ENCODE results near the gene CCDC127.
"Not testable (repeated sequence)": the region's sequence is repeated elsewhere in the genome, so short reads cannot be mapped to it uniquely, and the experiment has no call there.

Gene CCDC127

DNA sequence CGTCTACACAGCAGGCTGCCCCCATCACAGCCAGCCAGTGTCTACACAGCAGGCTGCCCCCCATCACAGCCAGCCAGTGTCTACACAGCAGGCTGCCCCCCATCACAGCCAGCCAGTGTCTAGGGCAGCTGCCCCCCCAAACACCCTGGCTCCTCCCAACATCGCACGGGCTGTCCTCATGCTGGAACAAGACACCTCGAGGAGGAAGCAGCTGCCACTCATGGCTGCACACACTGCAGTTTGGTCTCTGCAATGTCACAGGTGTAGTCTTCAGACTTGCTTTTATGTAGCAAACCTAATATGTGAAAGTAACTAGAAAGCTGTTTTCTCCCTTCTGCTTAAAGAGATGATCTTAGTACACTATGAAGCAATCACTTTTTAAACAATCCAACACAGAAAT lies 17.0 kb downstream of the CCDC127 start:
- no peak for DNase-seq

DNA sequence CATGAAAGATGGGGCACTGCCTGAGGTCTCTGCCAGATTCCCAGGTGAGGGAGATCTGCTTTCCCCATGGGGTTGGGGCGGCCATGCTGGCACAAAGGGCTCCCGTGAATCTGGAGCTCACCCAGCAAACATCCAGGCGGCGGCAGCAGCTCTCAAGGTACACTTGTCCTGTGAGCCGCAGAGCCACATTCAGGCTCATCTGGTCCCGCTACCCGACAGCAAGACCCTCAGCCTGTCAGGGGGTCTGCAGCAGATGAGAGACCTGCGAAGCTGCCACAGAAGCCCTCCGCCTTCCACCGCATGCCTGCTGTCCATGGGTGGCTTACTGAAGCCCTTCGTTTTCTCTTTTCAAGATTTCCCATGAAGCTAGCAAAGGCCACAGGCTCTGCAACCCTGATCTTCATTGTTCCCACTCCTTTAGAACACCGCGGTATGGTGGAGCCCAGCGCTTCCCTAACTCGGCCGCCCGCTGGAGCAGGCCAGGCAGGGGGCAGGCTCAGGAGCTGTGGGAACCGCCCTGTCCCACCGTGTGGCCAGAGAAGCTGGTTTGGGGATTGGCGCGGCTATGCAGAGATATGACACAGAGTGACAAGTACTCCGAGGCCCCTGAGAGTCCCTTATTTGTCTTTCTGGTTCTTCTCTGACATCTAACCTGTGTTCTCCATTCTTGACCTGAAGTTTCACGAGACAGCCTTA lies 17.9 kb downstream of the CCDC127 start:
- DNase-seq: no peak

DNA sequence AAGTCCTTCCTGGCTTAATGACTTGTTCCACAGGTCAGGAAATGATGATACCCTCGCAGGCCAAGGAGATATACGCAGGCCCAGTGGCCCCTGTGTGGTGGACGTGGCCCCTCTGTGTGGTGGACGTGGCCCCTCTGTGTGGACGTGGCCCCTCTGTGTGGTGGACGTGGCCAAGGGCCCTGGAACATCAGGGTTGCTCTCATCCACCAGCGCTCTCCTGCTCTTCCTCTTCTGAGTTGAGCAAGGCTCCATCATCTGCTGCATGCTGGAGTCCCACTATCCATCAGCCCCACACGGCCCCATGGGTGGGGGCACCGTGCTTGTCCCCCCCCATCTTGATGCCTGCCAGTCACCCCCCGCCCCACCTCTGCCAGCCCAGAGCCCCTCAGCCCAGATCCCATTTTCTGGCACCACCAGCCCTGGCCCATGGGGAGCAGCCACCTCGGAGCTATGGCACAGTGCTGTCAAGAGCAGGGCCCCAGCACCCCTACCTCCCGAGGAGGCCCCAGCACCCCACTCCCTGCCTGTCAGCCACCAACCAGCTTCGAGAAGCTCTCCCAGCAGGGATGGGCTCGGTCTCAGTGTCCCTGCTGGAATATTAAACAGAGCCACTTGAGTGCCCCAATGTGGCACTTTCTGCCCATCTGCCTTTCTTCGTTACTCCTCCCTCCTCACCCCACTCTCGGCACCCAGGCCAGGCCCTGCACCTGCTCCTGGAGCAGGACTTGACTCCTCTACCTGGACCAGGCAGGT lies 18.6 kb downstream of the CCDC127 start:
- DNase-seq: no peak

DNA sequence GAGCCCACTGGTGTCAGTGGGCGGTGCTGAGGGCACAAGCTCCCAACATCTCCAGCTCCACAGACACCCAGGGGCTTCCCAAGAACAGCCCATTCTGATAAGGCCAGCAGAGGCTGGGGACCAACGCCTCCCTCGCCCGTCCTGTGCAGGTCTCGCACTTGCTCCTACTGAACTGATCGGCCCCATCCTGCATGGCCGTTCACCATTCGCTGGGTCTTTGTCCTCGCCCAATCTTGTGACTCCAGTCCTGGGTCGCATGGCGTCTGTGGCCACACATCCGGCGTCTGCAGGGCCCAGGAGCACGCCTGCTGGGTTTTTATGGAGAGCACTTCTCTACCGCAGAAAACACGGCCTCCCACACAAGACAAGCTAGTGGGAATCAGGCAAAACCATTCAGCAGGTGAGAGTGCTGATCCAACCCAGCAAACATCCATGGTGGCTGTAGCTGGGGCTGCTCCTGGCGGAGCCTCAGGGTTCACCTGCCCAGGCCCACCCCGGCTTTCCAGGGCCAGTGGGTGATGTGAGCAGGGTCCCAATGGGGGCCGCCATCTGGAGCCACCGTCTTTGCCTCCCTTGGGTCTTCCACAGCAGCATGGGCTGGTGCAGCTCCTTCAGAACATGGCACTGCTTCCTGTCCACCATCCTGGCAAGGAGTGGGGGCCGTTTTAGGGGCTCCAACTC lies 19.3 kb downstream of the CCDC127 start:
- DNase-seq: no peak

DNA sequence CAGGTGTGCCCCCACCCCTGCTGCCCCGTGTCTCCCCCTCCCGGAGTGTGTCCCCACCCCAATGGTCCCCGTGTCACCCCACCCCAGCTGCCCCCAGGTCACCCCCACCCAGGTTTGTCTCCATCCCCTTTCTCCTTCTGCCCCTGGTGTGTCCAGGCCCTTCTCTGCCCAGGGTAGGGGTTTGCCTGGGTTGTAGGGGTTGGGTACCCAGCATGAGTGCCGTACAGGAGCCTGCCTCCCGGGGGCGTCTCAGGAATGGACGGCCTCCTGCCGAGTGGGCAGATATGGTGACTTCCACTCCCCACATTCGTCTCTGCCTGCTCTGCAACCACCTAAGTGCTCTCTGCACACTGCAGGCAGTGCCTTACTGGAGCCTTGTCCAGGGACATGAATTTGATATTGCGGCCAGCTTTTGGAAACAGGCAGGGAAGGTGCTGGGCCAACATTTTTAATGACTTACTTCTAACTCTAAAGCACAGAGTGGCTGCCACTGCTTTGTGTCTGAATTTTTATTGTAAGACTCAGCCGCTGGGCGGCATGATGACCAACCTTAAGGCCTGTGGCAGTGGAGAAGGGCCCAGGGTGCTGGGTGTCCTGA lies 20.0 kb downstream of the CCDC127 start:
- DNase-seq: no peak

DNA sequence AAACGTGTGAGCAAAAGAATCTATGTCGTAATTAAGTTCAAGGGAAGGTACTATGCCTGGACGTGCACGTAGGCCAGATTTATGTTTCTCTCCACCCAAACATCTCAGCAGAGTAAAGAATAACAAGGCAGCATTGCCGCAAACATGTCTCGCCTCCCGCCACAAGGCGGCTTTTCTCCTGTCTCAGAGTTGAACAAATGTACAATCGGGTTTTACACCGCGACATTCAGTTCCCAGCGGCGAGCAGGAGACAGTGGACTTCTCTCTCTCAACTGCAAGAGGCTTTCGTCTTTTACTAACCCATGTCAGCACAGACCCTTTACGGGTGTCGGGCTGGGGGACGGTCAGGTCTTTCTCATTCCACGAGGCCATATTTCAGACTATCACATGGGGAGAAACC lies 20.9 kb downstream of the CCDC127 start:
- DNase-seq: not testable (repeated sequence)

DNA sequence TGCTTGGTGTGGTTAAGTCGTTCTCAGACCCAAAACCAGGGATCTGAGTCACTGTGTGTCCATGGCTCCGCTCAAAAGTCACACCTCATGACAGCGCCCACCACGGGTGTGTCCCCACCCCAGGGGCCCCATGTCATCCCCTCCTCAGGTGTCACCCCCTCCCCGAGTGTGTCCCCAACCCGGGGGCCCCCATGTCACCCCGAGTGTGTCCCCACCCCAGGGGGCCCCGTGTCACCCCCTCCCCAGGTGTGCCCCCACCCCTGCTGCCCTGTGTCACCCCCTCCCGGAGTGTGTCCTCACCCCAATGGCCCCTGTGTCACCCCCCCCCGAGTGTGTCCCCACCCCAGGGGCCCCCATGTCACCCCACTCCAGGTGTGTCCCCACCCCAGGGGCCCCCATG lies 21.6 kb downstream of the CCDC127 start:
- no peak for DNase-seq

DNA sequence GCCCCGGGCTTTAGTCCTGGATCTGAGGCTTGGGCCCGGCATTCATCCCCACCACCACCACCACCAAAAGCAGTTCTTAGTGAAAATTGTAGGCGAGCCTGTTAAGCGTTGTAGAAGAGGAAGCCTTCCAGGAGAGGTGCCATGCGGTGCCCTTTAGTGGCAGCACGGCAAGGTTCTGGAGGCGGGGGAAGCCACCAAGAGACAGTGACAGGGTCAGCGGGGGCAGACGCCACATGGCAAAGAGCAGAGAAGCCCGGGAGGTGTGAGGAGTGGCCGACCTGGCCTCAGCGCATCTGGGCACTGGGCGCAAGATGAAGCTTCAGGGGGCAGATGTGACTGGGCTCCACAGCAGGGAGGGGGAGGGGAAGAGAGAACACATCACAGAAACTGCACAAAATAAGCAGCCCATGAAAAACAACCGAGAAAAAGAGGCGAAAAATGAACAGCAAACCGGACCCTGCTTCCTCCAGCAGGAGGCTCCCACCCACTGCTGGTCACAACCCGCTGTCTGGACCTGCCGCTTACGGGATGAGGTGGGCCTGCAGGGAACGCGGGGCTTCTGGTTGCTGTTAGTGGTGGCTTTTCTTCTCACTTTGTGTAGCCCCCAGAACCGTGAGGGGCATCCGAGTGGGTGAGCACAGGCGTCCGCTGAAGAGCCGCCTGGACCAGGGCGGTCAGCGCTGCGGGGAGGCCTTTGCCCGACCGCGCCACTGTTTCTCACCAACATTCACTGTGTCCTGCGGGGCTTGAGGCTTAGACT lies 22.4 kb downstream of the CCDC127 start:
- no peak for DNase-seq

DNA sequence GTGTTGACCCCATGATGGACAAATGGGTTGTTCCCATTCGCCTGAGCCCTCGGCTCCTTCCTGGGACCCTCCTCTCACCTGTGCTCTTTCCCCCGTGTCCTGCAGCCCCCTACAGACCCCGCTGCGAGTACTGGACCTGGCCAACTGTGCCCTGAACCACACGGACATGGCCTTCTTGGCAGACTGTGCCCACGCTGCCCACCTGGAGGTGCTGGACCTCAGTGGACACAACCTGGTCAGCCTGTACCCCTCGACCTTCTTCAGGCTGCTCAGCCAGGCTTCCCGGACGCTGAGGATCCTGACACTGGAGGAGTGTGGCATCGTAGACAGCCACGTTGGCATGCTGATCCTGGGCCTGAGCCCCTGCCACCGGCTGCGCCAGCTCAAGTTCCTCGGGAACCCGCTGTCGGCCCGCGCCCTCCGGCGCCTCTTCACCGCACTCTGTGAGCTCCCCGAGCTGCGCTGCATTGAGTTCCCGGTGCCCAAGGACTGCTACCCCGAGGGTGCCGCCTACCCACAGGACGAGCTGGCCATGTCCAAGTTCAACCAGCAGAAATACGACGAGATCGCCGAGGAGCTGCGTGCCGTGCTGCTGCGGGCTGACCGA lies 23.2 kb downstream of the CCDC127 start:
- DNase-seq: no peak

DNA sequence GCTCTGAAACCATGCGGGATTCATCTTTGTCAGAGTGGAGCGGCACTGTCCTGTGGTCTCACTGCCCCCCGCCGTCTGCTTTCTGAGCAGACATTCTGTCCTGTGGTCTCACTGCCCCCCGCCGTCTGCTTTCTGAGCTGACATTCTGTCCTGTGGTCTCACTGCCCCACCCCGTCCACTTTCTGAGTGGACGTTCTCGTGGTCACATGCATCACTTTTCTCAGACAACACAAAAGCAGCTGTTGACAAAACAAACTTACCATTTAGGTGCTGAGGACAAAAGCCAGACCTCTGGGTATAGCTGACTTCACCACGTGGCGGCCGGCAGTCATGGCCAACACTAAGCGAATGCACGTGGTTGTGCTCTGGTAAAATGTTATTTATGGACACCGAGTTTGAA lies 23.9 kb downstream of the CCDC127 start:
- no peak for DNase-seq

DNA sequence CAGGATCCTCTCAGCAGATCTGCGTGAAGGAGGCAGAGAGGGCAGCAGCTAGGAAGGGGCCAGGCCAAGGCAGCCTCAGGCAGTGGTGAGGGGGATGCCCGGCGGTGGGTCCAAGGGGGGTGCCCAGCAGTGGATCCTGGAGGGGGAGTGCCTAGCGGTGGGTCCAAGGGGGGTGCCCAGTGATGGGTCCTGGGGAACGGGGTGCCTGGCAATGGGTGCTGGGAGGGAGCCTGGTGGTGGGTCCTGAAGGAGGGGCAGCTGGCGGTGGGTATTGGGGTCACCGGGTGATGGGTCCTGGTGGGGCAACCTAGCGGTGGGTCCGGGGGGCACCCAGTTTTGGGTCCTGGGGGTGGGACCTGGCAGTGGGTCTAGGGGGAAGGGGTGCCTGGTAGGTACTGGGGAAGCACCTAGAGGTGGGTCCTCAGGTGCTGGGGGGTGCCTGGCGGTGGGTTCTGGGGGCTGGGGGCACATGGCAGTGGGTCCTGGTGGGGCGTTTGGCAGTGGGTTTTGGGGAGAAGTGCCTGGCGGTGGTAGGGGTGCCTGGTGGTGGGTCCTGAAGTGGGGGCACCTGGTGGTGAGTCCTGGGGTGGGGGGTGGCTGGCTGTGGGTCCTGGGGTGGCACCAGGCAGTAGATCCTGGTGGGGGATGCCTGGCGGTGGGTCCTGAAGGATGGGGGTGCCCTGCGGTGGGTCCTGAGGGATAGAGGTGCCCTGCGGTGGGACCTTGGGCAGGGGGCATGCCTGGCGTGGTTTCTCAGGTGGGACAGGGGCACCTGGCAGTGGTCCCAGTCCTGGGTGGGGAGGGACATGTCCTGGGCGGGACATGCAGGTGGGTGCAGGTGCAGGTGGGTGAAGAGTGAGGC lies 24.8 kb downstream of the CCDC127 start:
- no peak for DNase-seq

DNA sequence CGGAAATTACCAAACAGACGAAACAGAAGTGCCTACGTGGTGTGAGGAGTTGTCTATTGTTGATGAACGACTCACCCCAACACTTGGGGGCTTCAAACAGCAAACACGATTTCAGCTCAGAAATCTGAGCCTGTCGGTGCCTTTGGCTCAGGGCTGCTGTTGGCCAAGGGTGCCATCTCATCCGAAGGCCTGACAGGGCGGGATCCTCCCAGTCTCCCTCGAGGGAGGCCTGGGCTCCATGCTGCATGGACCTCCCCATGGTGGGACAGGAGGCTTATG lies 25.3 kb downstream of the CCDC127 start:
- no peak for DNase-seq

DNA sequence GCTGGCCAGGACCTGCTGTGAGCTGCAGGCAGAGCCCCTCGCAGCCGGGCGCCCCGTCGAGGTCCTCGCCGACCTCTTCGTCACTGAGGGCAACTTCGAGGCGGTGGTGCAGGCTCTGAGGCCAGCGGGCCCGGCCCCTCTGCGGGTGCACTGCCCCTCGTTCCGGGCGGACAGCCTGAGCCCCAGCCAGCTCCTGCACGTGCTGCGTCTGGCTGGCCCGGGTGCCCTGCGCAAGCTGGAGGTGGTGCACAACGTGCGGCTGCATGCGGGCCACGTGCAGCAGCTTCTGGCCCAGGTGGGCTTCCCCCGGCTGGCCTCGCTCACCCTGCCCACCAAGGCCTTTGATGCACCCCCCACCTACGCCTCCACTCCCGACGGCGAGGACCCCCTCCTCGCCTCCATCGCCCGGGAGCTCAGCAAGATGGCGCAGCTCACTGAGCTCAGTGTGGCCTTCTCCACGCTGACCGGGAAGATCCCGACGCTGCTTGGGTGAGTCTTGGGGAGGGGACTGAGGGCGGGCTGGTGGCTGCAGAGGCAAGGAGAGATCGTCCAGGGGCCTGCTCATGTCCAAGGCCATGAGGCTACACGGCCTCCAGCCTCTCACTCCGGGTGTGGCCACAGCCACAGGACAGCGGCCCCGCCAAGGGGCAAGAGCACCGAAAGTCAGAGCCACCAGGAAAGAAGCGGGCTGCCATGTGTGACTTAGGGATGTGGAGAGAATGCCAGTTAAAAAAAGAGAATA lies 25.8 kb downstream of the CCDC127 start:
- DNase-seq: no peak

DNA sequence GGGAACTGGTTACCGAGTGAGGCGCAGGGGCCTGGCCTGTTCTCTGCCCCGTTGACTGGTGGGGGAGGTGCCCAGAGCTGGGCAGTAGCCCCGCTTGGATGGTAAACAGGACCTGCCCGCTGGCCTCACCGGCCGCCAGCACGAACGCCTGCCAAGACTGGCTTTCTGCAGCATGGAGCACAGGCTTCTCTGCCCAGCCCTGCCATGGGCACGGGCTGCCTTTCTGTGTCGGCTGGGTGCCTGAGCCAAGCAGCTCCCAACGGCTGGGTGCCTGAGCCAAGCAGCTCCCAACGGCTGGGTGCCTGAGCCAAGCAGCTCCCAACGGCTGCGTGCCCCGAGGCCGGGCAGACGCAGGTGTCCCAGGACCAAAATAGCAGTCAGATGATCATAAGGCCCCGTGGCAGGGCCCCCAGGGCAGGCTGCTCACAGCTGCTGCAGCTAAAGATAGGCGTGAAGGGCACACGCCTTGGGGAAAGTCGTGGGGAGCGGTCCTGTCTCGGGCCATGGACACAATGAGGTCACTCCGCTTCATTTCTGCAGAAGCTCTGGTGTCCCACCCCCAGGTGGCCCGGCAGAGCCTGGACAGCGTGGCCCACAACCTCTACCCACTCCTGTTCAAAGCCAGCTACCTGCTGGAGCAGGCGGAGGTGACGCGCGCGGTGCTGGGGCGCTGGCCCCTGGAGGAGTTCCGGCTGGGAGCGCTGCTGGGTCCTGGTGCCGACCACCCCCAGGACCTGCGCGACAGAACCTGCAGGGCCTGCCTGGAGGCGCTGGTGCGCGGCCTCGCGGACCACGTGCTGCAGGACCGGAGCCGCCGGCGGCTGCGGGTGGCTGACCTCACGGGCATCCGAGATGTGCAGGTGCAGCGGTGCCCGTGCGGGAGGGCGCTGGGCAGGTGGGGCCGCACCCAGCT lies 26.7 kb downstream of the CCDC127 start, which contains the start of gene LRRC14B:
LRRC14B (plus strand) TSS at position 460 of the 913 bp plus-strand sequence; CDS start at position 504, 44 bp downstream.
- DNase-seq: no peak

DNA sequence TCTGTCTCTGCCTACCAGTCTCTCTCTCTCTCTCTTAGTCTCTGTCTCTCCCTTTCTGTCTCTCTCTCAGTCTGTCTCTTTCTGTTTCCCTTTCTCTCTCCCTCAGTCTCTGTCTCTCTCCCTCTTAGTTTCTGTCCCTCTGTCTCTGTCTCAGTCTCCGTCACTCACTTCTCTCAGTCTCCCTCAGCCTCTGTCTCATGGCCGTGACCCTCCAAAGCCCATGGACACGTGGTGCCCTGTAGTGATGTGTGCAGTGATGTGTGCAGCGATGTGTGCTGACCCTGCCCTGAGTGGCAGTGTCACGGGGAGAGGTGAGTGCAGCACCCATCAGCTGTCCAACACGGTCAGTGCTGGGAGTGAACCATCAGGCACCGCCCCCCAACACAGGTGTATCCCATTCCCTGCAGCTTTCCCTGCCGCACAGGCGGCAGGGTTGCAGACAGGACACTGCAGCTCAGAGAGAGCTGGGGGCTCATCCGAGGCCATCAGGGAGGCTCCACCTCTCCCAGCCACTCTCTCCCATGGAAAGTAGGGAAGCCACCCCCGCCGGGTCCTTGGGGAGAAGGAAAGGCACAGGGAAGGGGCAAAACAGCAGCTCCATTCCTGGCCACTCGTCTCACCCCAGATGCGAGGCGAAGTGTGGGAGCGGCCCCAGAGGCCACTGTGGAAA lies 27.5 kb downstream of the CCDC127 start:
- DNase-seq: no peak

DNA sequence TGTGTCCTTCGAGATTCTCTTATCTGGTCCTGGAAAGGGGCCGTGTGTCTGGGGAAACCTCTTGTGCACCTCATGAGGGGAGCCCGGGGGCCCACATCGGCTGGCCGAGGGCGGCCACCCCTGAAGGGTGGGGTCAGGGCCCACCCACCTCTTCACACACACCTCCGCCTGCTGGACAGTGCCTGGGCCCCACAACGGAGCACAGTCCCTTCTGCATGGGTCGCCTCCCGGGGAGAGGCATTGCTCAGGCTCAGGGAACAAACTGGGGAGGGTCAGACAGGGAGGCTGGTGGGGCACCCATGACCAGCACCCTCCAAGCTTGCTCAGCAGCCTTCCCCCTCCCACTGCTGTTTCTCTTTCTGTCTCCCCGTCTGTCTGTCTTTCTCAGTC lies 28.0 kb downstream of the CCDC127 start:
- DNase-seq: no peak

DNA sequence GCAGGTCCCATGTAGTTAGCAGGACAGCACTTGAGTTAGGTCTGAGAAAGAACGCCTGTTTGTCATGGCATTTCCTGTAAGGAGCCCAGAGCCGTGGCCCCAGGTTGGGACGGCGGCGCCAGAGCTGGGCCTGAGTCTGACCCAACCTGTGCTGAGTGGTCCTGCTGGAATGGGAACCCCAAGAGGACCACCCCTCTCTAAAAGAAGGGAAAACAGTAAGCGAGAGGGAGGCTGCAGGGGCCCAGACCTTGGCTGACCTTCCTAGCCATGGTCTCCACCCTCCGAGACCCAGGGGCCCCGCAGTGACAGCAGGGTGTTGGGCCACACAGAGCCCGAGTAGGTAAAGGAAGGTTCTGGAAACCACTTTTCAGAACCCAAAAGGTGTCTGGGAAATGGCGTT lies 28.5 kb downstream of the CCDC127 start:
- DNase-seq: no peak

DNA sequence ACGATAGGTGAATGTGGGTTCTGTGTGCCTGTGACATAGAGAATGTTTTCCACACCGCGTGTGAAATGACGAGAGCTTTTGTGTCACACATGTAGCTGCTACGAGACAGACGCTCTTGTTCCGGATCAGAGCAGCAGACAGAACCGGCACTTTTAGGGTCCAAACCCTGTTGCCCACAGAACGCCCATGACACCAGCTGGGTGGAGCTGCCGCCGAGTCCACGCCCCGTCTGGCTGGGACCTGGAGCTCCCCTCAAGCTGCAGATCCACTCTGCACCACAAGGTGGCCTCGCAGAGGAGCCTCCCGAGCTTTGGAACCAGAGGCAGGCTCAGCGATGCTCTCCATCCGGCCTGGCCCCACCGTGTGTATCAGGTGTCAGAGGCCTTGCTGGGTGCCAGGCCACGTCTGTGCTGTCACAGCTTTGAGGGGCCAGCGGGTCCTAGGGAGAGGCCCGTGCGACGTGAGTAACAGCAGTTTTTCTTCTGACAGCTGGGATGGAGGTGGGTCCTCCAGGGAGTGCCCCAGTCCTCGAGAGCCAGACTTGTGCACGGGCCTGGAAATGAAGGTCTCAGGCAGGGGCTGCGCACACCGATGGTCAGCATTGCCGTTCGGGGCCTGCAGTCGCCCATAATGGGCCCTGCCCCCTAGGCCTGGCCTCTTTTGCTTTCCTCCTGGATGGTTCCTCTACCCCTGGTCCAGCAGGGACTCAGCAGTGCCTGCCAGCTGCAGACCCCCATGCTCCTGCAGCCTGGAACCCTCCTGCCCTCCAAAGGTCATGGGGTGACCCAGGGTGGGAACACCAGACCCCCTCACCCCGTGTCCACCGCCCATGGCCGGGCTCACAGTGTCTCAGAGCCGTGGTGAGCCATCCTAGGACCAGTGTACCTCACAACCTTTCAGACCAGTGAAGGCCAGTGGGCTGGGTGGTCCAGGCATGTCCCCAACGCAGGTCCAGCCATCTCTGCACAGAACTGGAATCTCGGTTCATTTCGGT lies 29.2 kb downstream of the CCDC127 start:
- peak; percentile 87 to 88 for DNase-seq
